SJCRH30 (cell line): ENCODE data around the gene DHRS7. TPM values are rescaled to one million over a fixed set of nuclear protein-coding genes. Genes with fewer than 3 reads are reported as not detected.
"Not testable (repeated sequence)": the region's sequence is repeated elsewhere in the genome, so short reads cannot be mapped to it uniquely, and the experiment has no call there.

Source experiments
- DNase-seq, 2 experiments: peaks; one replicate each; pipeline ENCODE4 v3.0.0-alpha.2; 2015 to 2020
- H3K27ac ChIP-seq: fragments of 250-450 bp; sonication (Bioruptor Pico); 2 replicates; pipeline ENCODE4 v1.5.1; 2020; ENCODE audit warnings: mild to moderate bottlenecking, moderate library complexity
- H3K27me3 ChIP-seq: fragments of 250-450 bp; sonication (Bioruptor Pico); 2 replicates; pipeline ENCODE4 v1.5.1; 2020; ENCODE audit warnings: mild to moderate bottlenecking, moderate library complexity
- H3K36me3 ChIP-seq: fragments of 250-450 bp; sonication (Bioruptor Pico); 2 replicates; pipeline ENCODE4 v1.5.1; 2020; ENCODE audit warnings: mild to moderate bottlenecking, moderate library complexity
- H3K4me1 ChIP-seq: fragments of 250-450 bp; sonication (Bioruptor Pico); 2 replicates; pipeline ENCODE4 v1.5.1; 2020; ENCODE audit warnings: mild to moderate bottlenecking, moderate library complexity
- H3K4me3 ChIP-seq: fragments of 250-450 bp; sonication (Bioruptor Pico); 2 replicates; pipeline ENCODE4 v1.5.1; 2020; ENCODE audit warnings: mild to moderate bottlenecking, moderate library complexity
- H3K9me3 ChIP-seq: fragments of 250-450 bp; sonication (Bioruptor Pico); replicated peaks from 2 replicates; pipeline ENCODE4 v1.5.1; 2020; ENCODE audit warnings: mild to moderate bottlenecking, moderate library complexity
- total RNA-seq: library from RNA; depleted of rRNA; stranded (reverse); fragments of >200 nt; shearing (Covaris generic); gene quantifications from 2 replicates; pipeline ENCODE4 v1.2.3, GENCODE V29; 2014

Gene DHRS7
- total RNA-seq, 1 experiment from 2014 or later, result 24.8 TPM

GRCh38 chr14:60125918-60126317 lies 39.3 kb downstream of the DHRS7 start:
- no peaks in the 10 kb centered on the region for H3K27me3 ChIP-seq
- DNase-seq, result no peak
- H3K4me3 ChIP-seq, result no peak overlapping the region
- no peaks in the 10 kb centered on the region for H3K4me1 ChIP-seq
- no peaks in the 10 kb centered on the region for H3K9me3 ChIP-seq
- H3K36me3 ChIP-seq, result peaks cover 64% of the 10 kb centered on the region
- no peak overlapping the region for H3K27ac ChIP-seq

- DNase-seq, result no peak
- Histone ChIP-seq H3K4me1 (no peaks in the 10 kb centered on the region), H3K4me3 (no peak overlapping the region), H3K9me3 (no peaks in the 10 kb centered on the region), H3K27me3 (no peaks in the 10 kb centered on the region), H3K36me3 (peaks cover 34% of the 10 kb centered on the region), H3K27ac (no peak overlapping the region)
Observed at GRCh38 chr14:60116181-60116580, 49.0 kb downstream of the DHRS7 start.

- Histone ChIP-seq H3K4me3 (no peak overlapping the region), H3K27me3 (no peaks in the 10 kb centered on the region), H3K36me3 (peaks cover 36% of the 10 kb centered on the region), H3K4me1 (no peaks in the 10 kb centered on the region), H3K27ac (no peak overlapping the region), H3K9me3 (no peaks in the 10 kb centered on the region)
- DNase-seq, result no peak
Observed at GRCh38 chr14:60114881-60115280, 50.3 kb downstream of the DHRS7 start.

- Histone ChIP-seq H3K9me3 (no peaks in the 10 kb centered on the region), H3K4me1 (no peaks in the 10 kb centered on the region), H3K4me3 (no peak overlapping the region), H3K36me3 (peaks cover 32% of the 10 kb centered on the region), H3K27ac (no peak overlapping the region), H3K27me3 (no peaks in the 10 kb centered on the region)
- DNase-seq, result no peak
Observed at GRCh38 chr14:60111732-60112131, 53.5 kb downstream of the DHRS7 start.

GRCh38 chr14:60107477-60107876 lies 57.7 kb downstream of the DHRS7 start:
- Histone ChIP-seq H3K4me3 (no peak overlapping the region), H3K36me3 (peaks cover 18% of the 10 kb centered on the region), H3K4me1 (no peaks in the 10 kb centered on the region), H3K27me3 (no peaks in the 10 kb centered on the region), H3K27ac (no peak overlapping the region), H3K9me3 (no peaks in the 10 kb centered on the region)
- no peak for DNase-seq

GRCh38 chr14:60106339-60106738 lies 58.9 kb downstream of the DHRS7 start:
- no peak overlapping the region for H3K27ac ChIP-seq
- DNase-seq, result peak in 1 of 2 experiments; percentile 8
- no peak overlapping the region for H3K4me3 ChIP-seq
- H3K36me3 ChIP-seq, result peaks cover 18% of the 10 kb centered on the region
- no peaks in the 10 kb centered on the region for H3K27me3 ChIP-seq
- no peaks in the 10 kb centered on the region for H3K9me3 ChIP-seq
- H3K4me1 ChIP-seq, result no peaks in the 10 kb centered on the region

GRCh38 chr14:60102389-60102788 lies 62.8 kb downstream of the DHRS7 start:
- Histone ChIP-seq H3K27ac (no peak overlapping the region), H3K27me3 (no peaks in the 10 kb centered on the region), H3K4me3 (no peak overlapping the region), H3K36me3 (peaks cover 13% of the 10 kb centered on the region), H3K9me3 (no peaks in the 10 kb centered on the region), H3K4me1 (no peaks in the 10 kb centered on the region)
- no peak for DNase-seq

- Histone ChIP-seq H3K9me3 (no peaks in the 10 kb centered on the region), H3K4me1 (no peaks in the 10 kb centered on the region), H3K27ac (no peak overlapping the region), H3K4me3 (no peak overlapping the region), H3K27me3 (no peaks in the 10 kb centered on the region), H3K36me3 (peaks cover 15% of the 10 kb centered on the region)
- no peak for DNase-seq
Observed at GRCh38 chr14:60101786-60102185, 63.4 kb downstream of the DHRS7 start.

GRCh38 chr14:60099855-60100254 lies 65.3 kb downstream of the DHRS7 start:
- H3K27me3 ChIP-seq, H3K4me3 ChIP-seq, DNase-seq, H3K4me1 ChIP-seq, H3K9me3 ChIP-seq, H3K27ac ChIP-seq: not testable (repeated sequence)
- H3K36me3 ChIP-seq, result peaks cover 19% of the 10 kb centered on the region

GRCh38 chr14:60097974-60098373 lies 67.2 kb downstream of the DHRS7 start:
- Histone ChIP-seq H3K27me3 (no peaks in the 10 kb centered on the region), H3K4me3 (no peak overlapping the region), H3K36me3 (peaks cover 19% of the 10 kb centered on the region), H3K27ac (no peak overlapping the region), H3K9me3 (no peaks in the 10 kb centered on the region), H3K4me1 (peaks cover 7% of the 10 kb centered on the region; the same call in 1 of the 2 replicates)
- no peak for DNase-seq

- H3K27me3 ChIP-seq, result no peaks in the 10 kb centered on the region
- H3K9me3 ChIP-seq, result no peaks in the 10 kb centered on the region
- H3K27ac ChIP-seq, result no peak overlapping the region
- peaks cover 7% of the 10 kb centered on the region; the same call in 1 of the 2 replicates for H3K4me1 ChIP-seq
- H3K4me3 ChIP-seq, result no peak overlapping the region
- peaks cover 19% of the 10 kb centered on the region for H3K36me3 ChIP-seq
- DNase-seq, result no peak
Observed at GRCh38 chr14:60095781-60096450, 69.3 kb downstream of the DHRS7 start.

GRCh38 chr14:60095231-60095630 lies 70.0 kb downstream of the DHRS7 start:
- H3K27me3 ChIP-seq, result no peaks in the 10 kb centered on the region
- H3K36me3 ChIP-seq, result peaks cover 19% of the 10 kb centered on the region
- no peak for DNase-seq
- H3K4me3 ChIP-seq, result no peak overlapping the region
- H3K9me3 ChIP-seq, result no peaks in the 10 kb centered on the region
- H3K27ac ChIP-seq, result no peak overlapping the region
- peaks cover 12% of the 10 kb centered on the region; the same call in 1 of the 2 replicates for H3K4me1 ChIP-seq

- DNase-seq, result no peak
Observed at GRCh38 chr14:60094306-60094897, 70.8 kb downstream of the DHRS7 start.

More at GRCh38 chr14:60094306-60094897, 70.8 kb downstream of the DHRS7 start:
- Histone ChIP-seq H3K4me1 (peaks cover 15% of the 10 kb centered on the region; the same call in 1 of the 2 replicates), H3K27me3 (no peaks in the 10 kb centered on the region), H3K4me3 (no peak overlapping the region; the same call in 1 of the 2 replicates), H3K27ac (no peak overlapping the region), H3K36me3 (peaks cover 15% of the 10 kb centered on the region), H3K9me3 (no peaks in the 10 kb centered on the region)
